GM10248 (cell line): ENCODE data around the gene CPXM2.

ENCODE experiments used
- CTCF ChIA-PET: fragments of 300-600 bp; sonication (Branson Sonifier 250); formaldehyde crosslinking; extraction: SDS; loops from one replicate; lab custom pipeline; 2021; ENCODE audit warnings: antibody characterized with exemption; lab: Yijun Ruan, JAX
- POLR2A ChIA-PET: fragments of 350-650 bp; sonication (Branson Sonifier 250); formaldehyde crosslinking; extraction: SDS; loops from one replicate; lab custom pipeline; 2020; ENCODE audit warnings: antibody characterized with exemption; lab: Yijun Ruan, JAX
- DNase-seq: peaks from one replicate; pipeline ENCODE4 v3.0.0; 2012; ENCODE audit errors: extremely low spot score
- TF ChIP-seq, protein P1 (sequence below): IDR thresholded peaks from 2 replicates; pipeline ENCODE4 v1.5.1; 2012; ENCODE audit warnings: mild to moderate bottlenecking, low read depth; ENCODE audit errors: extremely low read depth, missing control alignments, control extremely low read depth

CPXM2 gene

GRCh38 chr10:123897146-123897545 lies 5.5 kb upstream of the CPXM2 start:
- TF ChIP-seq, protein P1, sequence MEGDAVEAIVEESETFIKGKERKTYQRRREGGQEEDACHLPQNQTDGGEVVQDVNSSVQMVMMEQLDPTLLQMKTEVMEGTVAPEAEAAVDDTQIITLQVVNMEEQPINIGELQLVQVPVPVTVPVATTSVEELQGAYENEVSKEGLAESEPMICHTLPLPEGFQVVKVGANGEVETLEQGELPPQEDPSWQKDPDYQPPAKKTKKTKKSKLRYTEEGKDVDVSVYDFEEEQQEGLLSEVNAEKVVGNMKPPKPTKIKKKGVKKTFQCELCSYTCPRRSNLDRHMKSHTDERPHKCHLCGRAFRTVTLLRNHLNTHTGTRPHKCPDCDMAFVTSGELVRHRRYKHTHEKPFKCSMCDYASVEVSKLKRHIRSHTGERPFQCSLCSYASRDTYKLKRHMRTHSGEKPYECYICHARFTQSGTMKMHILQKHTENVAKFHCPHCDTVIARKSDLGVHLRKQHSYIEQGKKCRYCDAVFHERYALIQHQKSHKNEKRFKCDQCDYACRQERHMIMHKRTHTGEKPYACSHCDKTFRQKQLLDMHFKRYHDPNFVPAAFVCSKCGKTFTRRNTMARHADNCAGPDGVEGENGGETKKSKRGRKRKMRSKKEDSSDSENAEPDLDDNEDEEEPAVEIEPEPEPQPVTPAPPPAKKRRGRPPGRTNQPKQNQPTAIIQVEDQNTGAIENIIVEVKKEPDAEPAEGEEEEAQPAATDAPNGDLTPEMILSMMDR, result no peak
- ChIA-PET CTCF (interaction anchor here (1.2 to 2.5 kb wide), 2 partner anchors 11 to 845 kb away, joined by 4 to 8 read pairs; no protein-coding TSS in a partner anchor), POLR2A (no interaction called here)
- no peak for DNase-seq

GRCh38 chr10:123896246-123896927 lies 4.8 kb upstream of the CPXM2 start:
- POLR2A ChIA-PET, result no interaction called here
- CTCF ChIA-PET, result interaction anchor here (1.2 to 2.5 kb wide), 2 partner anchors 10 to 844 kb away, joined by 4 to 8 read pairs; no protein-coding TSS in a partner anchor
- TF ChIP-seq, protein P1, result no peak
- no peak for DNase-seq

DNA sequence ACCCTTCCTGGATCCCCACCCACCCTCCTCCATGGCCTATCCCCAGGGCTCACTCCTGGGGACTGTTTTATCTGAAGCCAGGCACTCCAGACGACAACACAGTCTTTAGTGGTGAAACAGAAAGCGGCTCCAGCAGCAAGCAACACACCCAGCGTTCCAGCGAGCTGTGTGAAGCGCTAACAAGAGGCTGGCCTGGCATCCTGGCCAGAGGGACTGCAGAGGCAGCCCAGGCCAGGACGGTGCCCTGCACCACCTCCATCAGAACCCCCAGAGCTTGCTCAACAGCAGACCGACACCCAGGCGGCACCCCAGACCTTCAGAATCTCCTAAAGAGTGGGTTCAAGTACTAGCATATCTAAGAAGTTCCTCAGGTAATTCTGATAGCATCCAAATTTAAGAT lies 2.0 kb upstream of the CPXM2 start:
- ChIA-PET CTCF (no interaction called here), POLR2A (no interaction called here)
- TF ChIP-seq, protein P1, result no peak
- no peak for DNase-seq

DNA sequence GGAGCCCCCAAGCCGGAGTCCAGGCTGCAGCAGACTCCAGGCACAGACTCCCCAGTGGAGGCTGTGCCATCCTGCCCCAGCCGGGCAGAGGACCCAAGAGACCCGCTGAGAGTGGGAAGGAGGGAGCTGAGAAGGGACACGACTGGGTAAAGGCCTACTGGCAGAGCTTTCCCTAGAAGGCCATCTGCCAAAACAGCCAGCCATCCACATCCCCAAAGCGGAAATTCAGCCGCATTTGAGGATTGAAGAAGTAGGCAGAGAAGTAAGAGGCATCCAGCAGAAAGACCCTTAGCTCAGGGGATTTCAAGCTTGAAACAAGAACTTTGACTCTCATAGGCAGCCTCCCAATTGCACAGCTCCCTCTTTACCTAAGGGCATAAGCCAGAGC lies 857 bp downstream of the CPXM2 start:
- ChIA-PET CTCF (interaction anchor here (1.3 kb wide), 1 partner anchor 9 kb away, joined by 3 read pairs; no protein-coding TSS in a partner anchor), POLR2A (no interaction called here)
- DNase-seq, result no peak
- TF ChIP-seq, protein P1, result no peak

DNA sequence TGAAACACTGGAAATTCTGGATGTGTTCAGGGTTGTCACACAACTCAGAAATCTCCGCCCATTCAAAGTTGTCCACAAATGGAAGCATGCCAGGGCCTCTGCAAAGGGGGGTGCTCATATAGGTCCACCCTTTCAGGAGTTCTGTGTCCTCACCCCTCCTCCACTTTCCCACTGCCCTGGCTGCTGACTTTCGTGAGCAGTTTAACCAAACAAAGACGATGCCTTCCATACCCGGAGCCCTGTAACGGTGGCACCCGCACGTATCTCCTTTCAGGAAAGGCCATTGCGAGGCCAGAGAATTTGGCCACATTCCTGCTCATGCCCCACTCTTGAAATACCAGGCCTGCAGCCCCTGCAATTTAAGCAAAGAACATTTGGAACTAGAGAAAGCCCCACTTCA lies 1.4 kb downstream of the CPXM2 start:
- TF ChIP-seq, protein P1, result no peak
- no peak for DNase-seq
- POLR2A ChIA-PET, result no interaction called here
- CTCF ChIA-PET, result interaction anchor here (1.3 kb wide), 1 partner anchor 9 kb away, joined by 3 read pairs; no protein-coding TSS in a partner anchor

DNA sequence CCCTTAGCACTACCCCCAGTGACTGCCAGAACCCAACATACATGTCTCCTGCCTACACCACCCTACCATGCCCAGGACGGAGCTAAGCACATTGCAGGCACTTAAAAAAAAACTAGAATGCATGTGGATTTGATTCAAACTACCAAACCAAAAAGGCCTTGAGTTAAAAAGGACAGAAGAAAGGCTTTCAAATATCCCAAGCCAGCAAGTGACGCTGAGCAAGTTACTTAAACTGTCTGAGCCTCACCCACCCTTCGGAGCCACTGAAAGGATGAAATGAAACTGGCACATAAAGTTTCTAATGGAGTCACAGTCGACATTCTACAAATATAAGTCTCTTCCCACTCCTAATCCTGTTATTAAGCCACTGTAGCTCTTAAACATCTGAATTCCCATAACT lies 1.8 kb downstream of the CPXM2 start:
- ChIA-PET CTCF (interaction anchor here (0.7 kb wide), 1 partner anchor 15 kb away, joined by 3 read pairs; no protein-coding TSS in a partner anchor), POLR2A (no interaction called here)
- DNase-seq, result no peak
- TF ChIP-seq, protein P1, result no peak
